GM23338 (cell line): Measurements from ENCODE around the gene CNGB1. TPM values are rescaled to one million over a fixed set of nuclear protein-coding genes. Genes with fewer than 3 reads are reported as not detected.
A peak's percentile ranks its signal among the peaks of the same experiment; 100 is the strongest.

ENCODE experiments used
- ATAC-seq: fragments of 200-7000 bp; cut with Tn5 transposase; 3 replicates; pipeline ENCODE4 v1.9.1; 2020
- DNase-seq: peaks from one replicate; pipeline ENCODE4 v3.0.0-alpha.2; 2015; ENCODE audit warnings: low spot score
- H2AFZ ChIP-seq: fragments of 200-600 bp; sonication (generic); 2 replicates; pipeline ENCODE4 v1.8.0; 2016; ENCODE audit warnings: antibody characterized with exemption, mild to moderate bottlenecking, moderate library complexity
- H3F3A ChIP-seq: fragments of 200-600 bp; sonication (generic); replicated peaks from 2 replicates; pipeline ENCODE4 v1.8.0; 2017; ENCODE audit warnings: antibody characterized with exemption, mixed run types, low read depth
- H3K27ac ChIP-seq: fragments of 200-600 bp; sonication (generic); 2 replicates; pipeline ENCODE4 v1.6.1; 2016; ENCODE audit warnings: low read depth
- H3K27me3 ChIP-seq: fragments of 200-600 bp; sonication (generic); 2 replicates; pipeline ENCODE4 v1.8.0; 2016; ENCODE audit warnings: mild to moderate bottlenecking, mixed run types, moderate library complexity; ENCODE audit not compliant: insufficient read depth
- H3K36me3 ChIP-seq: fragments of 200-600 bp; sonication (generic); 2 replicates; pipeline ENCODE4 v1.8.0; 2016; ENCODE audit warnings: mild to moderate bottlenecking; ENCODE audit not compliant: insufficient read depth
- H3K4me1 ChIP-seq: fragments of 200-600 bp; sonication (generic); 2 replicates; pipeline ENCODE4 v1.8.0; 2016; ENCODE audit warnings: mild to moderate bottlenecking, moderate library complexity; ENCODE audit not compliant: insufficient read depth
- H3K4me2 ChIP-seq: fragments of 200-600 bp; sonication (generic); 2 replicates; pipeline ENCODE4 v1.7.1; 2017; ENCODE audit warnings: mixed run types
- H3K4me3 ChIP-seq: fragments of 200-600 bp; sonication (generic); 2 replicates; pipeline ENCODE4 v1.6.1; 2016; ENCODE audit warnings: mixed run types
- H3K79me2 ChIP-seq: fragments of 200-600 bp; sonication (generic); replicated peaks from 2 replicates; pipeline ENCODE4 v1.8.0; 2017; ENCODE audit warnings: mild to moderate bottlenecking; ENCODE audit not compliant: insufficient read depth
- H3K9me2 ChIP-seq: fragments of 200-600 bp; sonication (generic); 2 replicates; pipeline ENCODE4 v1.8.0; 2017; ENCODE audit not compliant: insufficient read depth
- H4K20me1 ChIP-seq: fragments of 200-600 bp; sonication (generic); replicated peaks from 2 replicates; pipeline ENCODE4 v1.8.0; 2017; ENCODE audit warnings: mild to moderate bottlenecking; ENCODE audit not compliant: insufficient read depth
- H3K27ac Mint-ChIP-seq: 2 replicates; pipeline ENCODE4 v1.8.0; 2020; ENCODE audit warnings: inconsistent platforms, mild to moderate bottlenecking, moderate library complexity, mixed read lengths
- H3K27me3 Mint-ChIP-seq: 3 replicates; pipeline ENCODE4 v1.8.0; 2022; ENCODE audit warnings: low read depth, mild to moderate bottlenecking, moderate library complexity, mixed read lengths, inconsistent platforms; ENCODE audit not compliant: insufficient read depth, poor library complexity
- H3K36me3 Mint-ChIP-seq: 3 replicates; pipeline ENCODE4 v1.8.0; 2021; ENCODE audit warnings: low read depth, mild to moderate bottlenecking, inconsistent platforms, moderate library complexity, mixed read lengths
- H3K4me1 Mint-ChIP-seq: 3 replicates; pipeline ENCODE4 v1.8.0; 2020; ENCODE audit warnings: mild to moderate bottlenecking, inconsistent platforms, mixed read lengths
- H3K4me3 Mint-ChIP-seq: 3 replicates; pipeline ENCODE4 v1.8.0; 2021; ENCODE audit warnings: moderate library complexity, mild to moderate bottlenecking, inconsistent platforms, mixed read lengths
- H3K9me3 Mint-ChIP-seq: 3 replicates; pipeline ENCODE4 v1.8.0; 2020; ENCODE audit warnings: moderate library complexity, mild to moderate bottlenecking, inconsistent platforms, mixed read lengths
- EZH2 ChIP-seq: fragments of 200-600 bp; sonication (generic); IDR thresholded peaks from one replicate; pipeline ENCODE4 v1.8.0; 2017; ENCODE audit warnings: antibody characterized with exemption, mild to moderate bottlenecking, low read depth; ENCODE audit not compliant: unreplicated experiment
- JUNB ChIP-seq: IDR thresholded peaks from one replicate; pipeline ENCODE4 v1.6.1; 2016; ENCODE audit warnings: antibody characterized with exemption; ENCODE audit not compliant: unreplicated experiment
- NANOG ChIP-seq: IDR thresholded peaks from 2 replicates; pipeline ENCODE4 v1.6.1; 2016; ENCODE audit warnings: antibody characterized with exemption, borderline replicate concordance
- POLR2AphosphoS5 ChIP-seq: IDR thresholded peaks from 2 replicates; pipeline ENCODE4 v1.6.1; 2016; ENCODE audit warnings: antibody characterized with exemption, low read depth
- REST ChIP-seq: IDR thresholded peaks from one replicate; pipeline ENCODE4 v1.6.1; 2018; ENCODE audit warnings: antibody characterized with exemption; ENCODE audit not compliant: unreplicated experiment
- STAT1 ChIP-seq: IDR thresholded peaks from one replicate; pipeline ENCODE4 v1.6.1; 2016; ENCODE audit warnings: antibody characterized with exemption; ENCODE audit not compliant: unreplicated experiment
- ZNF114 ChIP-seq: fragments of 250-450 bp; sonication (Bioruptor Pico); IDR thresholded peaks from 2 replicates; pipeline ENCODE4 v1.5.0; 2020; ENCODE audit warnings: mild to moderate bottlenecking, moderate library complexity
- ZNF331 ChIP-seq: fragments of 250-450 bp; sonication (Bioruptor Pico); IDR thresholded peaks from 2 replicates; pipeline ENCODE4 v1.5.0; 2020; ENCODE audit warnings: low read depth, mild to moderate bottlenecking, moderate library complexity
- polyA plus RNA-seq: library from polyadenylated mRNA; unstranded; fragments of >200 nt; fragmentation: Nextera tagmentation; extraction: Ambion mirVana; gene quantifications from 2 replicates; pipeline ENCODE4 v1.2.1, GENCODE V29; 2016
- total RNA-seq: library from RNA; depleted of rRNA; stranded (reverse); fragments of >200 nt; shearing (Covaris generic); gene quantifications from 2 replicates; pipeline ENCODE4 v1.2.3, GENCODE V29; 2014
- TF ChIP-seq, protein P1 (sequence below): fragments of 250-450 bp; sonication (Bioruptor Pico); IDR thresholded peaks from 2 replicates; pipeline ENCODE4 v1.5.0; 2020; ENCODE audit warnings: mild to moderate bottlenecking, moderate library complexity
- TF ChIP-seq, protein P2 (sequence below), 2 experiments: fragments of 200-600 bp in 1 of 2; sonication (generic) in 1 of 2; conservative IDR thresholded peaks; 2 replicates each; pipeline versions ENCODE4 v1.5.1 to v1.6.1; 2016 to 2017; ENCODE audit warnings: antibody characterized with exemption in 2 of 2, low read depth in 2 of 2, mild to moderate bottlenecking in 2 of 2, moderate library complexity in 1 of 2

Gene CNGB1
- total and polyA plus RNA-seq, 2 experiments from 2014 or later = not detected

DNA sequence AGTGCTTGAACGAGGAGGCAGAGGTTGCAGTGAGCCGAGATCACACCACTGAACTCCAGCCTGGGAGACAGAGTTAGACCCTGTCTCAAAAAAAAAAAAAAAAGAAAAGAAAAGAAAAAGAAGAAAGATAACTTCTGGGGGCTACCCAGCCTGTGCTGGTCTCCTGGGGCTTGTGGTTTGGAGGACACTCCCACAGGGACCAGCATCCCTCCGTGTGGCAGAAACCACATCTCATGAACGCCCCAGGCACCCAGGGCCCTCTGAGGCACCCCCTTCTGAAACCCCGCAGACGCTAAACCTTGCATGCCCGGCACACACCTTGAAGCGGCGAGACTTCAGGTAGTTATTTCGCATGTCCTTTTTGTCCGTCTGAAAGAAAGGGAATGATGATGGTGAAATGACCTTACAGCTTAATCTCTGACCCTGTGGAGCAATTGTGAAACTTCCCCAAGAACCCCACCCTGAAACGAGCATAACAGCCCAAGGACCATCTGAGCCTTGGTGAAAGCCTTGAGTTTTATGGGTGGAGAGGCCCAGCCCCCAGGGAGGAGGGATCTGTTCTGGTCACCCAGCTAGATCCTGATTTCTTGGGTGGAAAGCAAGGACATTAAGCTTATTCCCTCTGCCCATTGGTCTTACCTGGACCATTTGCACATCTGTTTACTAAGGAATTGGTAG is 55.0 kb downstream of the CNGB1 start (continued):
- TF ChIP-seq JUNB (no peak), STAT1 (no peak), EZH2 (no peak)

DNA sequence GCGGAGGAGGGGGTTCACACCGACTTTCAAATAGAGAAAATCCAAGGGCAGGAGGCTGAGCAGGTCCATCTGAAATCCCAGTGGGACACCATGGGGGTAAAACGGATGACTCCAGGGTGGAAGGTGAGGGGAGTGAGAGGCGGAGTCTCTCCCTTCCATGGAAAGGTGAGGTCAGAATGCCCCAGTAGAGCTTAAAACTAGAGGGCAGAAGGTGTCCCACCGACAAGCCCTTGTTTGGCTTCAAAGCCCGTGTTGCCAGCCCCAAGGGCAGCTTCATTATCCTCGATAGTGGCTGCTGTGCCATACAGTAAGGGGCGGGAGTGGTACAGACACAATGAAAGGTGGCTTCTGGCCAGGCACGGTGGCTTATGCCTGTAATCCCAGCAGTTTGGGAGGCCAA is 55.7 kb downstream of the CNGB1 start:
- no peaks in the 10 kb centered on the region for H3K27me3 ChIP-seq
- H3K4me3 ChIP-seq = no peak overlapping the region
- H3K9me2 ChIP-seq = no peaks in the 10 kb centered on the region
- no peak overlapping the region for H2AFZ ChIP-seq
- ATAC-seq = peak; percentile 50
- no peak overlapping the region for H3K27ac Mint-ChIP-seq
- H3F3A ChIP-seq = no peaks in the 10 kb centered on the region
- H3K36me3 Mint-ChIP-seq = no peaks in the 10 kb centered on the region
- no peak for DNase-seq
- peaks cover 16% of the 10 kb centered on the region for H3K4me1 Mint-ChIP-seq
- no peak overlapping the region for H3K4me2 ChIP-seq
- H4K20me1 ChIP-seq = no peaks in the 10 kb centered on the region
- no peak overlapping the region for H3K27ac ChIP-seq
- H3K27me3 Mint-ChIP-seq = peaks cover 2% of the 10 kb centered on the region
- no peaks in the 10 kb centered on the region for H3K9me3 Mint-ChIP-seq
- no peaks in the 10 kb centered on the region; the same call in 1 of the 2 replicates for H3K4me1 ChIP-seq
- no peak overlapping the region for H3K4me3 Mint-ChIP-seq
- TF ChIP-seq NANOG (no peak), REST (no peak), ZNF331 (CRISPR knock-in tag) (no peak), ZNF114 (no peak), EZH2 (no peak), POLR2AphosphoS5 (no peak)
- TF ChIP-seq, protein P1, sequence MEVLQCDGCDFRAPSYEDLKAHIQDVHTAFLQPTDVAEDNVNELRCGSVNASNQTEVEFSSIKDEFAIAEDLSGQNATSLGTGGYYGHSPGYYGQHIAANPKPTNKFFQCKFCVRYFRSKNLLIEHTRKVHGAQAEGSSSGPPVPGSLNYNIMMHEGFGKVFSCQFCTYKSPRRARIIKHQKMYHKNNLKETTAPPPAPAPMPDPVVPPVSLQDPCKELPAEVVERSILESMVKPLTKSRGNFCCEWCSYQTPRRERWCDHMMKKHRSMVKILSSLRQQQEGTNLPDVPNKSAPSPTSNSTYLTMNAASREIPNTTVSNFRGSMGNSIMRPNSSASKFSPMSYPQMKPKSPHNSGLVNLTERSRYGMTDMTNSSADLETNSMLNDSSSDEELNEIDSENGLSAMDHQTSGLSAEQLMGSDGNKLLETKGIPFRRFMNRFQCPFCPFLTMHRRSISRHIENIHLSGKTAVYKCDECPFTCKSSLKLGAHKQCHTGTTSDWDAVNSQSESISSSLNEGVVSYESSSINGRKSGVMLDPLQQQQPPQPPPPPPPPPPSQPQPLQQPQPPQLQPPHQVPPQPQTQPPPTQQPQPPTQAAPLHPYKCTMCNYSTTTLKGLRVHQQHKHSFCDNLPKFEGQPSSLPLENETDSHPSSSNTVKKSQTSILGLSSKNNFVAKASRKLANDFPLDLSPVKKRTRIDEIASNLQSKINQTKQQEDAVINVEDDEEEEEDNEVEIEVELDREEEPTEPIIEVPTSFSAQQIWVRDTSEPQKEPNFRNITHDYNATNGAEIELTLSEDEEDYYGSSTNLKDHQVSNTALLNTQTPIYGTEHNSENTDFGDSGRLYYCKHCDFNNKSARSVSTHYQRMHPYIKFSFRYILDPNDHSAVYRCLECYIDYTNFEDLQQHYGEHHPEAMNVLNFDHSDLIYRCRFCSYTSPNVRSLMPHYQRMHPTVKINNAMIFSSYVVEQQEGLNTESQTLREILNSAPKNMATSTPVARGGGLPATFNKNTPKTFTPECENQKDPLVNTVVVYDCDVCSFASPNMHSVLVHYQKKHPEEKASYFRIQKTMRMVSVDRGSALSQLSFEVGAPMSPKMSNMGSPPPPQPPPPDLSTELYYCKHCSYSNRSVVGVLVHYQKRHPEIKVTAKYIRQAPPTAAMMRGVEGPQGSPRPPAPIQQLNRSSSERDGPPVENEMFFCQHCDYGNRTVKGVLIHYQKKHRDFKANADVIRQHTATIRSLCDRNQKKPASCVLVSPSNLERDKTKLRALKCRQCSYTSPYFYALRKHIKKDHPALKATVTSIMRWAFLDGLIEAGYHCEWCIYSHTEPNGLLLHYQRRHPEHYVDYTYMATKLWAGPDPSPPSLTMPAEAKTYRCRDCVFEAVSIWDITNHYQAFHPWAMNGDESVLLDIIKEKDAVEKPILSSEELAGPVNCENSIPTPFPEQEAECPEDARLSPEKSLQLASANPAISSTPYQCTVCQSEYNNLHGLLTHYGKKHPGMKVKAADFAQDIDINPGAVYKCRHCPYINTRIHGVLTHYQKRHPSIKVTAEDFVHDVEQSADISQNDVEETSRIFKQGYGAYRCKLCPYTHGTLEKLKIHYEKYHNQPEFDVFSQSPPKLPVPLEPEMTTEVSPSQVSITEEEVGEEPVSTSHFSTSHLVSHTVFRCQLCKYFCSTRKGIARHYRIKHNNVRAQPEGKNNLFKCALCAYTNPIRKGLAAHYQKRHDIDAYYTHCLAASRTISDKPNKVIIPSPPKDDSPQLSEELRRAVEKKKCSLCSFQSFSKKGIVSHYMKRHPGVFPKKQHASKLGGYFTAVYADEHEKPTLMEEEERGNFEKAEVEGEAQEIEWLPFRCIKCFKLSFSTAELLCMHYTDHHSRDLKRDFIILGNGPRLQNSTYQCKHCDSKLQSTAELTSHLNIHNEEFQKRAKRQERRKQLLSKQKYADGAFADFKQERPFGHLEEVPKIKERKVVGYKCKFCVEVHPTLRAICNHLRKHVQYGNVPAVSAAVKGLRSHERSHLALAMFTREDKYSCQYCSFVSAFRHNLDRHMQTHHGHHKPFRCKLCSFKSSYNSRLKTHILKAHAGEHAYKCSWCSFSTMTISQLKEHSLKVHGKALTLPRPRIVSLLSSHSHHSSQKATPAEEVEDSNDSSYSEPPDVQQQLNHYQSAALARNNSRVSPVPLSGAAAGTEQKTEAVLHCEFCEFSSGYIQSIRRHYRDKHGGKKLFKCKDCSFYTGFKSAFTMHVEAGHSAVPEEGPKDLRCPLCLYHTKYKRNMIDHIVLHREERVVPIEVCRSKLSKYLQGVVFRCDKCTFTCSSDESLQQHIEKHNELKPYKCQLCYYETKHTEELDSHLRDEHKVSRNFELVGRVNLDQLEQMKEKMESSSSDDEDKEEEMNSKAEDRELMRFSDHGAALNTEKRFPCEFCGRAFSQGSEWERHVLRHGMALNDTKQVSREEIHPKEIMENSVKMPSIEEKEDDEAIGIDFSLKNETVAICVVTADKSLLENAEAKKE = no peak
- TF ChIP-seq, protein P2, sequence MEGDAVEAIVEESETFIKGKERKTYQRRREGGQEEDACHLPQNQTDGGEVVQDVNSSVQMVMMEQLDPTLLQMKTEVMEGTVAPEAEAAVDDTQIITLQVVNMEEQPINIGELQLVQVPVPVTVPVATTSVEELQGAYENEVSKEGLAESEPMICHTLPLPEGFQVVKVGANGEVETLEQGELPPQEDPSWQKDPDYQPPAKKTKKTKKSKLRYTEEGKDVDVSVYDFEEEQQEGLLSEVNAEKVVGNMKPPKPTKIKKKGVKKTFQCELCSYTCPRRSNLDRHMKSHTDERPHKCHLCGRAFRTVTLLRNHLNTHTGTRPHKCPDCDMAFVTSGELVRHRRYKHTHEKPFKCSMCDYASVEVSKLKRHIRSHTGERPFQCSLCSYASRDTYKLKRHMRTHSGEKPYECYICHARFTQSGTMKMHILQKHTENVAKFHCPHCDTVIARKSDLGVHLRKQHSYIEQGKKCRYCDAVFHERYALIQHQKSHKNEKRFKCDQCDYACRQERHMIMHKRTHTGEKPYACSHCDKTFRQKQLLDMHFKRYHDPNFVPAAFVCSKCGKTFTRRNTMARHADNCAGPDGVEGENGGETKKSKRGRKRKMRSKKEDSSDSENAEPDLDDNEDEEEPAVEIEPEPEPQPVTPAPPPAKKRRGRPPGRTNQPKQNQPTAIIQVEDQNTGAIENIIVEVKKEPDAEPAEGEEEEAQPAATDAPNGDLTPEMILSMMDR (conservative IDR thresholded peaks at IDR 0.05; ENCODE audit: low read depth in 2 of 2) = no peak
- H3K36me3 ChIP-seq = no peaks in the 10 kb centered on the region
- no peaks in the 10 kb centered on the region for H3K79me2 ChIP-seq
